Measurements from ENCODE around the gene UNC119. TPM values are rescaled to one million over a fixed set of nuclear protein-coding genes. Genes with fewer than 3 reads are reported as not detected.

UNC119 gene
- polyA plus RNA-seq, 3 donors, result 77.5 to 189 (median 80.2) TPM

- Histone ChIP-seq H3K9ac (ENCODE audit: insufficient read depth, low read length, poor library complexity, severe bottlenecking) (no peak overlapping the region), H3K4me1 (ENCODE audit: control insufficient read depth in 1 of 2, insufficient read depth in 2 of 2, low read length in 2 of 2) (no peaks in the 10 kb centered on the region), H4K20me1 (ENCODE audit: insufficient read depth, low read length) (no peaks in the 10 kb centered on the region), H3K9me3 (replicated peaks in 1 of 2; ENCODE audit: control insufficient read depth in 1 of 2, insufficient read depth in 1 of 2, low read length in 2 of 2) (no peaks in the 10 kb centered on the region), H3K27ac (ENCODE audit: low read depth in 1 of 2, low read length in 2 of 2) (no peak overlapping the region), H3K36me3 (replicated peaks in 1 of 2; ENCODE audit: control insufficient read depth in 1 of 2, insufficient read depth in 2 of 2, low read length in 2 of 2) (no peaks in the 10 kb centered on the region), H2AFZ (ENCODE audit: insufficient read depth, low read depth, low read length, poor library complexity, severe bottlenecking) (no peak overlapping the region), H3K79me2 (ENCODE audit: insufficient read depth, low read length) (no peaks in the 10 kb centered on the region), H3K27me3 (ENCODE audit: control insufficient read depth in 2 of 2, insufficient read depth in 2 of 2, low read length in 2 of 2) (no peaks in the 10 kb centered on the region), H3K4me3 (replicated peaks in 1 of 3; ENCODE audit: low read depth in 2 of 3, low read length in 3 of 3) (no peak overlapping the region), H3K4me2 (replicated peaks; ENCODE audit: extremely low read depth, low read length, poor library complexity, severe bottlenecking) (no peak overlapping the region)
- no peaks in the 10 kb centered on the region for H3K36me3 Mint-ChIP-seq
- no peak overlapping the region for H3K27ac Mint-ChIP-seq
- no peaks in the 10 kb centered on the region for H3K4me1 Mint-ChIP-seq
- H3K4me3 Mint-ChIP-seq, result no peak overlapping the region
- 95% methylated on average over 5 of the region's 7 CpGs for WGBS (ENCODE audit: insufficient coverage)
- no peak for TF ChIP-seq CTCF (IDR thresholded peaks at IDR 0.05)
- H3K27me3 Mint-ChIP-seq (ENCODE audit: low read depth in 3 of 3), result peaks cover 2 to 10% (median 5%) of the 10 kb centered on the region in 3 donors
- no peaks in the 10 kb centered on the region for H3K9me3 Mint-ChIP-seq
- no peak for DNase-seq
- intact Hi-C loops (cut with micrococcal nuclease), result no loop called here
Observed at GRCh38 chr17:28532050-28532960, 20.1 kb downstream of the UNC119 start.

- Mint-ChIP-seq H3K4me1 (no peaks in the 10 kb centered on the region), H3K4me3 (no peak overlapping the region), H3K27me3 (ENCODE audit: low read depth in 3 of 3) (peaks cover 2 to 8% (median 5%) of the 10 kb centered on the region in 3 donors), H3K27ac (no peak overlapping the region), H3K36me3 (no peaks in the 10 kb centered on the region), H3K9me3 (no peaks in the 10 kb centered on the region)
- intact Hi-C loops (cut with micrococcal nuclease), result no loop called here
- Histone ChIP-seq H3K36me3 (replicated peaks in 1 of 2; ENCODE audit: control insufficient read depth in 1 of 2, insufficient read depth in 2 of 2, low read length in 2 of 2) (no peaks in the 10 kb centered on the region), H3K9ac (ENCODE audit: insufficient read depth, low read length, poor library complexity, severe bottlenecking) (no peak overlapping the region), H3K27me3 (ENCODE audit: control insufficient read depth in 2 of 2, insufficient read depth in 2 of 2, low read length in 2 of 2) (no peaks in the 10 kb centered on the region), H3K4me1 (ENCODE audit: control insufficient read depth in 1 of 2, insufficient read depth in 2 of 2, low read length in 2 of 2) (no peaks in the 10 kb centered on the region), H3K27ac (ENCODE audit: low read depth in 1 of 2, low read length in 2 of 2) (no peak overlapping the region), H3K79me2 (ENCODE audit: insufficient read depth, low read length) (no peaks in the 10 kb centered on the region), H4K20me1 (ENCODE audit: insufficient read depth, low read length) (no peaks in the 10 kb centered on the region), H2AFZ (ENCODE audit: insufficient read depth, low read depth, low read length, poor library complexity, severe bottlenecking) (no peak overlapping the region), H3K4me3 (replicated peaks in 1 of 3; ENCODE audit: low read depth in 2 of 3, low read length in 3 of 3) (no peak overlapping the region), H3K9me3 (replicated peaks in 1 of 2; ENCODE audit: control insufficient read depth in 1 of 2, insufficient read depth in 1 of 2, low read length in 2 of 2) (no peaks in the 10 kb centered on the region), H3K4me2 (replicated peaks; ENCODE audit: extremely low read depth, low read length, poor library complexity, severe bottlenecking) (no peak overlapping the region)
- DNase-seq, result no peak
- no peak for TF ChIP-seq CTCF (IDR thresholded peaks at IDR 0.05)
- WGBS (ENCODE audit: insufficient coverage), result 91% methylated on average over 6 of the region's 7 CpGs
Observed at GRCh38 chr17:28530926-28531325, 21.5 kb downstream of the UNC119 start.

All from CD14-positive monocyte (primary cell).